ENCODE results near the gene GHRL. TPM values are rescaled to one million over a fixed set of nuclear protein-coding genes. Genes with fewer than 3 reads are reported as not detected.

Gene GHRL
- total and polyA plus RNA-seq, 2 donors (not counting 3 experiments of a cell fraction or from before 2014, with no cell fraction given) = not detected

DNA sequence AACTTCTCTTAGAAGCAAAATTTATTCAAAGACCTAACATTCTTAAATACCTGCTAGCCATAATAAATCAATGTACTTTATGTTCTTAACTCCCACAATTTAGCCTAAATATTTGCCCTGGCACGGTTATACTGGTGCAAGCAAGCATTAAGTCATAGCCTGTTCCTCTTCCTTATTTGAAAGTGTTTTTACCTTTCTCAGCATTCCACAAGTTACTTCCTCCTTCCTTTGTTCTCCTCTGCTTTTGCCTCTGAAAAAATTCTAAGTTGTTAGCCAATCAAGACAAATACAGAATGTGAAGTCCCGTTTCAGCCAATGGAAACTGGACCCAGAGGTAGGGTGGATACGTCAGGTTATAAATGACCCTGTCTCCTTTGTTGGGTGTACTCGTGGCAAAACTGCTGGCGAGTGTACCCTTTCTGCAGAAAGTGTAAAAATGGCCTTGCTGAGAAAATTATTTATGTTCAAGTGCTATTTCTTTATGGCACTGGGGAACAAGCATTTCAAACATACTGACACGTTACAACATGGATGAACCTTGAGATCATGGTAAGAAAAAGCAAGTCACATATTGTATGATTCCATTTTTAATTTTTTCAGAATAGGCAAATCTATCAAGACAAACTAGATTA, 47.5 kb downstream of the GHRL start:
- peaks cover 0 to 3% of the 10 kb centered on the region in 2 experiments for H3K36me3 ChIP-seq (ENCODE audit: control insufficient read depth in 2 of 2, extremely low read depth in 1 of 2, insufficient read depth in 2 of 2, low read length in 2 of 2)
- dilution Hi-C loops (cut with MboI; ENCODE audit: extremely low pct_ligation_motif_present, low sequenced_read_pairs) (no loop called here), intact Hi-C loops (cut with micrococcal nuclease) (loop anchor here (5.0 kb wide), 1 partner anchor 67 kb away; no protein-coding TSS in a partner anchor)
- no peaks in the 10 kb centered on the region for H3K27me3 ChIP-seq (ENCODE audit: control insufficient read depth in 2 of 2, insufficient read depth in 2 of 2, low read length in 2 of 2)
- no peaks in the 10 kb centered on the region for H4K20me1 ChIP-seq (replicated peaks; ENCODE audit: control insufficient read depth, extremely low read depth, insufficient read depth, low read length)
- TF ChIP-seq FOS (IDR thresholded peaks at IDR 0.05; ENCODE audit: borderline replicate concordance, insufficient read depth, low read length) (no peak), GATA2 (IDR thresholded peaks at IDR 0.05; ENCODE audit: insufficient read depth, insufficient read length, low read depth, low read length) (no peak), POLR2A (IDR thresholded peaks at IDR 0.05; ENCODE audit: low read depth, low read length) (no peak), EZH2 (IDR thresholded peaks at IDR 0.05; ENCODE audit: borderline replicate concordance, low read depth, low read length, severe bottlenecking) (no peak), JUN (IDR thresholded peaks at IDR 0.05; ENCODE audit: borderline replicate concordance, insufficient read depth, insufficient read length, low read depth) (no peak), MYC (IDR thresholded peaks at IDR 0.05; ENCODE audit: low read depth, low read length) (no peak), CTCF (IDR thresholded peaks at IDR 0.05; ENCODE audit: extremely low read depth in 1 of 2, insufficient read depth in 1 of 2, low read depth in 1 of 2, low read length in 2 of 2) (no peak), POLR2AphosphoS5 (IDR thresholded peaks at IDR 0.05; ENCODE audit: insufficient read depth, low read depth, low read length) (no peak)
- TF ChIP-seq, protein P1, sequence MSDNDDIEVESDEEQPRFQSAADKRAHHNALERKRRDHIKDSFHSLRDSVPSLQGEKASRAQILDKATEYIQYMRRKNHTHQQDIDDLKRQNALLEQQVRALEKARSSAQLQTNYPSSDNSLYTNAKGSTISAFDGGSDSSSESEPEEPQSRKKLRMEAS (IDR thresholded peaks at IDR 0.05; ENCODE audit: insufficient read depth, insufficient read length) = no peak
- no peak overlapping the region for H3K27ac ChIP-seq (ENCODE audit: insufficient read depth, low read depth, low read length)
- DNase-seq (ENCODE audit: low read depth, low spot score) (no peak), FAIRE-seq (no peak)
- no peaks in the 10 kb centered on the region for H3K9me1 ChIP-seq (replicated peaks; ENCODE audit: control insufficient read depth, extremely low read depth, insufficient read depth, low read length)
- no TSS peak for BruUV-seq (replicated peaks)
- no peak overlapping the region for H3K4me2 ChIP-seq (ENCODE audit: insufficient read depth, low read length)
- H3K9ac ChIP-seq (replicated peaks; ENCODE audit: extremely low read depth, insufficient read depth, low read length) = no peak overlapping the region
- H3K4me1 ChIP-seq (ENCODE audit: control insufficient read depth, extremely low read depth, insufficient read depth, low read length) = peaks cover 6% of the 10 kb centered on the region
- peaks cover 15% of the 10 kb centered on the region for H3K79me2 ChIP-seq (ENCODE audit: control insufficient read depth, insufficient read depth, low read length)
- POLR2A ChIA-PET = no interaction called here
- no peaks in the 10 kb centered on the region for H3K9me3 ChIP-seq (replicated peaks; ENCODE audit: control insufficient read depth, insufficient read depth, low read length)
- CTCF ChIA-PET = no interaction called here
- H2AFZ ChIP-seq (ENCODE audit: low read depth, low read length) = no peak overlapping the region
- no peak overlapping the region for H3K4me3 ChIP-seq (replicated peaks in 1 of 3; ENCODE audit: insufficient read depth in 1 of 3, low read depth in 1 of 3, low read length in 3 of 3)

Data from endothelial cell of umbilical vein (primary cell).